SK-MEL-5 (cell line): ENCODE results near the gene VKORC1. TPM values are rescaled to one million over a fixed set of nuclear protein-coding genes. Genes with fewer than 3 reads are reported as not detected.

Experiments
- DNase-seq: peaks from one replicate; pipeline ENCODE4 v3.0.0-alpha.2; 2016; ENCODE audit warnings: low read depth, low spot score
- in situ Hi-C: cut with HindIII; loops from 2 replicates; pipeline ENCODE4 v1.10.0; 2016; ENCODE audit warnings: low sequenced_read_pairs, high pct_unique_total_duplicates, low pct_unique_long_range_greater_than_20kb
- total RNA-seq: library from RNA; depleted of rRNA; stranded (reverse); fragments of >200 nt; shearing (Covaris generic); gene quantifications from 2 replicates; pipeline ENCODE4 v1.2.3, GENCODE V29; 2014

VKORC1 gene
- total RNA-seq, 1 experiment from 2014 or later, result 206 TPM

- in situ Hi-C loops, result no loop called here
- no peak for DNase-seq
These were observed 37.8 kb upstream of the VKORC1 start for GRCh38 chr16:31132303-31132979.

- in situ Hi-C loops, result no loop called here
These were observed 37.3 kb upstream of the VKORC1 start for GRCh38 chr16:31131841-31132271.

GRCh38 chr16:31131416-31131815 is 36.8 kb upstream of the VKORC1 start:
- no peak for DNase-seq
- in situ Hi-C loops, result no loop called here

More at GRCh38 chr16:31131841-31132271, 37.3 kb upstream of the VKORC1 start:
- DNase-seq, result no peak

GRCh38 chr16:31130899-31131298 is 36.3 kb upstream of the VKORC1 start:
- in situ Hi-C loops, result no loop called here
- no peak for DNase-seq

- DNase-seq, result no peak
- in situ Hi-C loops, result no loop called here
These were observed 35.8 kb upstream of the VKORC1 start for GRCh38 chr16:31130336-31130891.

GRCh38 chr16:31129568-31130335 is 35.2 kb upstream of the VKORC1 start:
- no peak for DNase-seq
- in situ Hi-C loops, result no loop called here

- no peak for DNase-seq
- in situ Hi-C loops, result no loop called here
These were observed 34.3 kb upstream of the VKORC1 start for GRCh38 chr16:31128711-31129567.

- in situ Hi-C loops, result no loop called here
- DNase-seq, result no peak
These were observed 32.6 kb upstream of the VKORC1 start for GRCh38 chr16:31127182-31127581.

GRCh38 chr16:31125844-31126243 is 31.2 kb upstream of the VKORC1 start:
- no peak for DNase-seq
- in situ Hi-C loops, result no loop called here

GRCh38 chr16:31120129-31120528 is 25.5 kb upstream of the VKORC1 start:
- in situ Hi-C loops, result no loop called here

GRCh38 chr16:31118223-31119155 is 23.9 kb upstream of the VKORC1 start:
- DNase-seq, result no peak
- in situ Hi-C loops, result no loop called here

More at GRCh38 chr16:31120129-31120528, 25.5 kb upstream of the VKORC1 start:
- DNase-seq, result no peak

- peak; percentile 98 for DNase-seq
- in situ Hi-C loops, result no loop called here
These were observed 23.0 kb upstream of the VKORC1 start, which contains the start of gene KAT8 for GRCh38 chr16:31117384-31118222. KAT8 (plus strand) TSS chr16:31117664; CDS start chr16:31117682, 18 bp downstream.

- DNase-seq, result no peak
- in situ Hi-C loops, result no loop called here
These were observed 19.9 kb upstream of the VKORC1 start for GRCh38 chr16:31114468-31114867.

GRCh38 chr16:31113121-31114120 is 18.8 kb upstream of the VKORC1 start:
- no peak for DNase-seq
- in situ Hi-C loops, result no loop called here

- in situ Hi-C loops, result no loop called here
- no peak for DNase-seq
These were observed 18.1 kb upstream of the VKORC1 start for GRCh38 chr16:31112711-31113110.
